Hematopoietic multipotent progenitor cell treated with erythropoietin and hydrocortisone succinate and interleukin-3 and kit ligand, for 15 days (in vitro differentiated cells): ENCODE results near the gene BPIFB3.

Experiments
- DNase-seq: peaks from one replicate; pipeline ENCODE4 v3.0.0-alpha.2; 2015; ENCODE audit warnings: low spot score

BPIFB3 gene

DNA sequence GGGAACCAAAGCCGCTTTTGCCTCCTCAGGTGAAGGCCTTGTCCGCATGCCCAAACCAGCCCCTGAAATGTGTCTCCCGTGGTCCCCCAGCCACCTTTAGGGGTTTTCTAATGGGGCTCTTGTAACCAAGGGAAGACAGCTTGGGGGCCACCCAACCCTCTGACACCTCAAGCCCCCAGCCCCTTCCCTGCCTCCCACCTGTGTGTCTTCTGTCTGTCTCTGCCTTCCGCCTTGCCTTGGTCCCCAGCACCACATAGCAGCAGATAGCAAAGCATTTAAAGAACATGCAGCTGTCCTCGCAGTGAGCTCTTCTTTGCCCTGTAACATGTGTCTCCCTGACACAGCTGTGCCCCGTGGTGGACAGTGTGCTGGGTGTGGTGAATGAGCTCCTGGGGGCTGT is 9.6 kb downstream of the BPIFB3 start:
- DNase-seq: no peak

DNA sequence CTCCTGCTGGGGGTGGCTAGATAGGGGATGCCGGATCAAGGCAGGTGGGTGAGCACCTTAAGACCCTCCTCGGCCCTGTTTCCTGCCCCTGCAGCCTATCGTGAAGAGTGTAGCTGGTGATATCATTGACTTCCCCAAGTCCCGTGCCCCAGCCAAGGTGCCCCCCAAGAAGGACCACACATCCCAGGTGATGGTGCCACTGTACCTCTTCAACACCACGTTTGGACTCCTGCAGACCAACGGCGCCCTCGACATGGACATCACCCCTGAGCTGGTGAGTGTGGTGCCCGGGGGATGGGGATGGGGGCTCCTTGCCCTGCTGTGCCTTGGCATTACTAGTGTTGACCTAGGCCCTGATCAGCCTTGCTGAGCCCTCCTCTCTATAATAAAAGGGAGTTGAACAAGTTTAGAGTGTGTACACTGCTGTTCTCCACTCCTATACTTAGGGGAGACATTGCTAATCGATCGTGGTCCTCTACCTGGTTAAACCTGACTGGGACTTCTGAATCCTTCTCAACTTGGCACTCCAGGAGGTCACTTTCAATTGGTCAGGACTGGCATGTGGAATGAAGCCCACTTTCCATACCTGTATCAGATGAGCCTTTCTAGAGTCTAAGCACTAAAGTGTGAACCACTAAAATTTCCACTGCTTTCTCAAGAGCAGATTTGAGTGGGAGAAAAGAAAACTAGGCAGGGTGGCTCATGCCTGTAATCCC is 11.0 kb downstream of the BPIFB3 start:
- no peak for DNase-seq

DNA sequence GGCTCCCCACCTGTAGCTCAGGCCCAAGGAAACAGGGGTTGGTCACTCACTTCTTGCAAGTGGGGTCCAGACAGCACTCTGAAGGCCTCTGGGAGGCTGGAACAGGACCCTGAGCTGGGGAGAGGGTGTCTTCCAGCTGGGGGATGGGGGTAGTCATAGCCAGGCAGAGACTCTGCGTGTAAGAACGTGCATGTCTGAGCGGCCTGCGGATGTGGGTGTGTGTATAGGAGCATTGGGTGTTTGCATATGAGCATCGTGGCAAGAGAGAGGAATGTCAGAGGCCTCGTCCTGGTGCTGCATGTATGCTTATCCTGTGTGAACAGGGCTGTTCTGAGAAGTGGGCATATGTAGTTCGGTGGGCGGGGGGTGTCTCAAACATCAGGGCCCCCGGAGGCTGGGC is 12.1 kb downstream of the BPIFB3 start:
- no peak for DNase-seq

DNA sequence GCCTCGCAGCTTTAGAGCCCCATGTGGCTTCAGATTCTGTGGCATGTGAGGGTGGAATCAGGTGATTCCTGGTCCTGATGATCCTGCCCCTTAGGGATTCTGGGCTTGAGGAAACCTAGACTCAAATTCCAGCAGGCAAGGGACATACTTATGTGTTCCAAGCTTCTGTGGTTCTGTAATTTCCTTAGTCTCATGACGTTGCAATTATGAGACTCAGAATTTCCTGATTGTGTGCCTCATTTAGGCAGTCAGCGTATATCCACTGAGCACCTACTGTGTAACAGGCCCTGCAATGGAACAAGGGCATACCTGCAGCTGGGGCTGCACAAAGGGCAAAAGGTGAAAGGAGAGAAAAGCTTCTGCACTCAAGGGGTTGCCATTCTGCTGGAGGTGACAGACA is 14.1 kb downstream of the BPIFB3 start:
- no peak for DNase-seq

DNA sequence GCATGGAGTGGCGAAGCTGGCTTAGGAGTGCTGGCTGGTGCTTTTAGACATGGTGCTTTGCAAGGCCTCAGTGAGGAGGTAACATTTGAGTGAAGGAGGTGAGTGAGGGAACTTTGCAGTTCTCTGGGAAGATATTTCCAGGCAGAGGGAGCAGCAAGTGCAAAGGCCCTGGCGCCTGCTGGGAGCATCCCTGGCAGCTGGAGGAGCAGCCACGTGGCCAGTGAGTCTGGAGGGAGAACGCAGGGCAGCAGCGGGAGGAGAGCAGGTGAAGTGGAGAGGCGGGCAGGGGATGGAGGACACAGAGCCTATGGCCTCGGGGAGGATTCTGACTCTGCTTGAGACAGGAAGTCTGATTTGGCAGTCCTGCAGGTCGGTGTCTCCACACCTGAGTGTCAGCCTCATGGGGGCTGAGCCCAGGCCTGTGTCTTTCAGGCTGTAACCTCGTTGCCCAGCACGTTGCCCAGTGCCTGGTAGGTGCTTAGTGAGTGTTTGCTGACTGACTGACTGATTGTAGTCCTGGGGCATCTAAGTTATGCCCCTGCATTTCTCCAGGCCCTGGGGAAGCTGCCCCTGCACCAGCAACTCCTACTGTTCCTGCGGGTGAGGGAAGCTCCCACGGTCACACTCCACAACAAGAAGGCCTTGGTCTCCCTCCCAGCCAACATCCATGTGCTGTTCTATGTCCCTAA is 14.7 kb downstream of the BPIFB3 start:
- DNase-seq: no peak

DNA sequence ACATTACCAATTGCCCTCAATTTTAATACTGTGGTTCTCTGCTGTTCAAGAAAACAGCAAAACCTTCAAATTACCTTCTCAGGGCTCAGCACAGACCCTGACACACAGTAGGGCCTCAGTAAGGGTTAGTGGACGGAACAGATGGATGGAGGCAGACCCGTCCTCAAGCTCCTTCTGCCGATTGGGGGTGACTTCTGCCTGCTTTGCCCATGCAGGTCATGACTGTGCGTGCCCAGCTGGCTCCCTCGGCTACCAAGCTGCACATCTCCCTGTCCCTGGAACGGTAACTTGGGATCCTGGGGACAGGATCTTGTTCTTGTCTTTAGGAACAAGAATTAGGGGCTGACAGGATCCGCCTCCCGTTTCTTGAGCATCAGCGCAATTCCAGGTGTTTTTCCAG is 16.0 kb downstream of the BPIFB3 start:
- DNase-seq: no peak

DNA sequence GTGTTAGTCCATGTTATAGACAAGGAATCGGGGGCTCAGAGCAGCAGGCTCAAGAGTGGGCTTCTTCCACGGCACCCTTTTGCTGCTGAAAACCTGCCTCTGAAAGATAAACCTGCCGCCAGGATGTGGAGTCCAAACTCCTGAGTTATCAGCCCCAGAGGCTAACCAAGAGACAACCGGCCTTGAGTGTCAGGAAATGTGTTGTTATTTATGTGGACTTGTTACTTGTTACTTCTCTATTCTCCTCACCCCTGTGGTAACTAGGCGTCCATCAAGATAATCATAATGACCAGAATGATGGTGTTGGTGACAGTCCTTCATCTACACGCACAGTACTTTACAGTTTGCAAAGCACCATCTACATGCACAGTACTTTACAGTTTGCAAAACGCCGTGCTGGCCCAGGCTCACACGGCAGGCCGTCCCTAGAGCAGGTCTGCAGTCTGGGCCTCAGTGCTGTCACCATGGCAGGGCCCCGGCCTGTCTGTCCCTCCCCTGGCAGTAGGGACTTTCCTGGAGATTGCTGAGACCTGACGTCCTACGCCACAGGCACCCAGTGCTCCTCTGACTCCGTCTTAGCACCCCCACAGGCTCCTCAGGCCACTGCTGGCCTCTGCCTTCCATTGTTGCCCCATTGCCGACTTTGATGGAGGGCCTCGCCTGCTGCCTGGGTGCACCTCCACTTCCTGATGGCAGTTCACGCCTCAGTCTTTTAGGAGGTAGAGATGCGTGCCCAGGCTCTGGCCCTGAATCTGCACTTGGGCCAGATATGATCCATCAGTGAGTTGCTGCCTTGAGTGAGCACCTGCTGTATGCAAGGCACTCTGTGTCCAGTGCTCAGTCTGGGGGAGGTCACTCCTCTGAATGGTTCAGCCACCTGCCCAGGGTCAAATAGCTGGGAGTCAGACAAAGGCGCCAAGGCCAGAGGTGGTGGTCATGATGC is 16.7 kb downstream of the BPIFB3 start:
- no peak for DNase-seq

DNA sequence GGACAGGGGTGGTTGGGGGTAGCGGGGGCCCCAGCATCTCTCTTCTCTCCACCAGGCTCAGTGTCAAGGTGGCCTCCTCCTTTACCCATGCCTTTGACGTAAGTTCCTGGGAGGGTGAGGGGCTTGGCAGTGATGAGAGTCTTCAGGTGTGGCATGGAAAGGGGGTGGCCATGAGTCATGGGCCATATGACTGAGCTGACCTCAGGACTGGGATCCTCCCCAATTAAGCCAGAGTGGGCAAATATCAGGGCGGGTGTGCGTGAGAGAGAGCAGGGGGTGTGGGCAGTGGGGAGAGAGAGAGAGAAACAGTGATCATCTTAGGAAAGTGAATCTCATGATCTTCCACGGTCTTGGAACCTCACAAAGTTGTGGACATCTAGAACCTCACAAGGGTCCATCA is 17.5 kb downstream of the BPIFB3 start:
- DNase-seq: no peak

DNA sequence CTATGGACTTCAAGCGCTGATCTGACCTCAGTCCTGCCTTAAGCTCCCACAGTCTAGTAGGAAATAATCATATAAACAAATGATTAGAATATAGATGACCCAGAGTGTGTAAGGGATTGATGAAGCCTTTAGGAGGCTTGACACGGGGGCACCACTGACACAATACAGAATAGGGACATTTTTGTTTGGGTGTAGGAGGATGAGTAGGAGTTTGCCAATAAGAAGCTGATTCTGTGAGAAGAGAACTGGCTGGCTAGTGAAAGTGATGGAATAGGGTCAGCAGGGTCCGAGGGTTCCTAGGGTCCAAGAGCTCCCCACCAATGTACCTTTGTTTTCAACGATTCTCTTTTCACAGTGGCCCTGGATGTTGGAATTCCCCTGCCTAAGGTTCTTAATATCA is 18.7 kb downstream of the BPIFB3 start:
- no peak for DNase-seq

DNA sequence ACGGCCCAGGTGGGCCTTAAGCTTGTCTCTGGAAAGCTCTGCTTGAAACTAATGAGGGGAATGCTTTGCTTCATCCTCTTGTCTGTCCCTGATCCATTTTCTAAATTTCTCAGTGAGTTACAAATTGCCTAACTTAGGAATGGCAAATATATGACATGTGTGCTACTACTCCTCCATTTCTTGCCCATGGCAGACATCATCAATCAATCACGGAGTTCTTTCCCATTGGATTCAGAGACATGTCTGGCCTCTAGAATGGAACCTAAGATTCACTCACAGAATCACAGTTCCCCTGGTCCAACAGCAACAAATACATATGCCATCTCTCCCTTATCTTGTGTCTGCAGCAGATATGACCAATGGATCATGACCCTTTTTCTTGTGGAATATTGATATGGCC is 19.1 kb downstream of the BPIFB3 start:
- DNase-seq: no peak

DNA sequence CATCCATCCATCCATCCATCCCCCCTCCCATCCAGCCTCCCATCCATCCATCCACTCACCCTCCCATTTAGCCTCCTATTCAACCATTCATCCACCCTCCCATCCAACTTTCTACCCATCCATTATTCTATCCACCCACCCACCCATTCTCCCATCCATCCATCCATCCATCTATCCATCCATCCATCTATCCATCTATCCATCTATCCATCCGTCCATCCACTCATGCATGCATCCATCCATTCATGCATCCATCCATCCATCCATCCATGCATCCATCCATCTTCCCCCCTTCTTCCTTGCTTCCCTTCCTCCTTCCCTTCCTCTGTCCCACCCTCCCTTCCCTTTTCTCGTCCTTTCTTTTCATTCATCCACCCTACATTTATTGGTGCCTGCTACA is 21.0 kb downstream of the BPIFB3 start:
- no peak for DNase-seq

DNA sequence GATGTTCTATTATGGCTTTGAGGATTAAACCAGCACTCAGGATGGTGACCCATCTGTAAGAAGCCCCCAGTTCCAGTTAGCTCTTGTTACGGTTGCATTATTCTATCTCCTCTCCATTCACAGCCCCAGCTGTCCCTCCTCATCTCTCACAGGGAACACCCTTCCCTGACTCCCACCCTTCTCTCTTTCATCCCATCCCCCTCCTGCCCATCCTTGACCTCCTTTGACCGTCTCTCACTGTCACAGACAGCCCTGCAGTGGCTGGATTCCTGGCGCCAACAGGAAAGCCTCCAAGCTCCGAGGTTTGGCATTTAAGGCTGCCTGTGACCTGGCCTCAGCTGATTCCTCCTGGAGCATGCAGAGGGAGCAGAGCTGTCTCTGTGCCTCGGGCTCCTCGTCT is 21.6 kb downstream of the BPIFB3 start:
- no peak for DNase-seq

DNA sequence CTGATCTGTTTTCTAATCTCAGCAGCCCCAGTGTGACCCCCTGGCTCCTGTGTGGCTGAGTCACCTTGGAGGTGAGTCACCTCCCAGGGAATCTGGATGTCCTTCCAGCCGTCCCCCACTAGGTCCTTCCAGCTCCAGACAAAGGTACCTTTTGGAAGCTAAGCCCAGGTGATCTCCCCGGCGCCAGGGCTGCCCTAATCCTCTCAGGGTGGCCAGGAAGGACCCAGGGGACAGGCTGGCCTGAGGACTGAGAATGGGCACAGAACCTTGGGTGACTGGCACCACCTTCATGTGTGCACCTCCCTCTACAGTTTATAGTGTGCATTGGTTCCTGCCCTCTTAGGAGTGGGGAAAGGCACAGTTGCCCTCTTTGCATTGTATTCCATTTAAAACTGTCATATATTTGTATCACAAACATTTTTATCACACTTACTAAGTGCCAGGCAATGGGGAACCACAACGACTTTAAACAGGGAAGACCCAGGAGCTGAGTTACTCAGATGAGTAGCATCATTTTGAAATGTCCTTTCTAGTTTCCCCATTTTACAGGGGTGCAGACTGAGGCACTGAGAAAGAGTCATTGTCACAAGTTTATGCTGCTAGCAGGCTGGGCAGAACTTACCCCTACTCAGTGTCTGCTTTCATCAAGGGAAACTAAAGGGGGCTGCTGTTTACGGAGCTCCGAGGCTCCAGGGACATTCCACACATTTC is 23.1 kb downstream of the BPIFB3 start:
- no peak for DNase-seq

DNA sequence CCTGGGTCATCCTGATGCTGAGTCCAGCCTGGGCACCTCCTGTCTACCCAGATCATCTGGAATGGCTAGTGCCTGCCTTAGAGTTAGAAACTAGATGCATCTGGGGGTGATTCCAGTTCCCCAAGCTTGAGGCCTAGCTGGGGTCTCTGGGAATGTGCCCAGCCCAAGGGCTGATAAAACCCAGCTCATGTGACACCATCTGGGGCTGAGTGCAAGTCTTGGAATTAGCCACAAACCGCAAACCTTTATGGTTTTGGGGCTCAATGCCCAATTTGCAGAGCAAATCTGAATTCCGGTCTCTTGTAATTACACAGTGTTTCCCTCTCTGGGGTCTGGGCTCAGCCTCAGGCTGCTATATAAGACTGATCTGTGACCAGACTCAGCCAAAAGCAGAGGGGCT is 25.6 kb downstream of the BPIFB3 start, which contains the start of gene BPIFB4:
Gene BPIFB4, plus strand, starts transcription at position 385 of the 400 bp plus-strand sequence. CDS start 1,884 bp downstream, outside the sequence.
- no peak for DNase-seq

DNA sequence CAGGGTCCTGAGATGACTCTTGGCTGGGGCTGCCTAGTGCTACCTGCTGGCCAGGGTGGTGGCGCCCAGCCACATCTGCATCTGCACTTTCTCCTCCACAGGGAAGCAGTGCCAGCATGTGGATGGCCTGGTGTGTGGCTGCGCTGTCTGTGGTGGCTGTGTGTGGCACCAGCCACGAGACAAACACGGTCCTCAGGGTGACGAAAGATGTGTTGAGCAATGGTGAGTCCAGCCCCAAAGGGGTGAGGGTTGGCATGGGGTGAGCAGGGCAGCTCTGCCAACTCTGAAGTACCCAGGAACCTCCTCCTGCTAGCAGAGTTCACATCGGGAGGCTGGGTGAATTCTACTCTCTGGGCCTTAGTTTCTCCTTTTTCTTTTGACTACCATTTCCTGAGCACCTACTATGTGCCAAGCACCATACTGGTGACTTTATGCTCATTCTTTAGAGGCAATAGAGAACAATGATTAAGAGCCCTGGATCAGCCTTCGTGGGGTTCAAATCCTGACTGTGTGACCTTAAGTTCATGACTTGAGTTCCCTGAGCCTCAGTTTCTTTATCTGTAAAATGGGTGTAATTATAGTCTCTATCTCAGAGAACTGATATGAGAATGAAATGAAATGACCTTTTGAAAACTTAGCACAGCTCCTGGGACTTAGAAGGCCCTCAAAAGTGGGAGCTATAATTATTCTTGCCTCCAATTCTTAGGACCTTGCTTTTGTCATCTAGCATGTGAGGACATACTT is 27.9 kb downstream of the BPIFB3 start:
- DNase-seq: no peak

DNA sequence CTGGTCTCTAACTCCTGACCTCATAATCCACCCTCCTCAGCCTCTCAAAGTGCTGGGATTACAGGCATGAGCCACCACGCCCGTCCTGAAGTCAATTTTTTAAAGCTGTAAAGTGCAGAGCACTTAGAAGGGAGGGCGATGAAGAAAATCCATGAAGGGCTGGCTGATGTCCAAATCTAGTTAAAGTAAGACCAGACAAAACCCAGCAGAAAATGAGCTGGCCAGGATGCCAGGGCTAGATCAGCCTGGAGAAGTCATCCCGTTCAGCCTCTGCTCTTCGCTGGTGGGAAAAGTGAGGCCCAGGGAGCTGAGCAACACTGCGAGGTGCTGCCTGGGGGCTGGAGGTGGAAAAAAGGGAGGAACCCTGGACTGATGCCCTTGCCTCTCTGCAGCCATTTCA is 28.8 kb downstream of the BPIFB3 start:
- no peak for DNase-seq

DNA sequence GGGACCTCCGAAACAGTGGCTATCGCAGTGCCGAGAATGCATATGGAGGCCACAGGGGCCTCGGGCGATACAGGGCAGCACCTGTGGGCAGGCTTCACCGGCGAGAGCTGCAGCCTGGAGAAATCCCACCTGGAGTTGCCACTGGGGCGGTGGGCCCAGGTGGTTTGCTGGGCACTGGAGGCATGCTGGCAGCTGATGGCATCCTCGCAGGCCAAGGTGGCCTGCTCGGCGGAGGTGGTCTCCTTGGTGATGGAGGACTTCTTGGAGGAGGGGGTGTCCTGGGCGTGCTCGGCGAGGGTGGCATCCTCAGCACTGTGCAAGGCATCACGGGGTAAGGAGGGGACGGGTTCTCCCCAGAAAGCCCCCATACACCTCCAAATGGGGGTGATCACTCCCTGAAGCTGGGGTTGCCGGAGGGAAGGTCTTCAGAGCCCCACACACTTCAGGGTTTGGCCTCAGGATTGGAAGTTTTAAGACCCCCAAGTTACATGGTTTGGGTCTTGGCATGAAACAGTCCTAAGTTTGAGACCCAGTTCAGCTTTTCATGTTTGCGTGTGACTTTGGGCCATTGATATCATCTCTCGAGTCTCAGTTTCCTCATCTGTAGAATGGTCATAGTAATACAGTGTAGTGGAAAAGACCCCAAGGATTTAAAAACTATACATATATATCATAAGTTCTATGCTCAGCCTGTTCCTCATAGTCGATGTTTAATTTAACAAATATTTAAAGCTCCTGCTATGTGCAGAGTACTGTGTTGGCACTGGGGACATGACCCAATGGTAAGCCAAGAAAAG is 30.0 kb downstream of the BPIFB3 start:
- DNase-seq: no peak

DNA sequence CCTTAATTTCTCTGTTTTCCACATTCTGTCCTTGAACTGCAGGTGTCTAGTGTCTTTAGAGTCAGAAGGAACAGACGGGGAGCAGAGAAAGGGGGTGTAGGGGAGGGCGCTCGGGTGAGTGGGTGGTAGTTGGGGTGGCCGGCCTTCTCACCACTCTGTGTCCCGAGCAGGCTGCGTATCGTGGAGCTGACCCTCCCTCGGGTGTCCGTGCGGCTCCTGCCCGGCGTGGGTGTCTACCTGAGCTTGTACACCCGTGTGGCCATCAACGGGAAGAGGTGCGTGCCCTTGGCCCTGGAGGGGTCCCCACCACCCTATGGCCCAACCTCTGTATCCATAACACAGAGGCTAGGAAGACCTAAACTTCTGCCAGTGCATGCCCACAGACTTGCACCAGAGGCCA is 31.0 kb downstream of the BPIFB3 start:
- no peak for DNase-seq

DNA sequence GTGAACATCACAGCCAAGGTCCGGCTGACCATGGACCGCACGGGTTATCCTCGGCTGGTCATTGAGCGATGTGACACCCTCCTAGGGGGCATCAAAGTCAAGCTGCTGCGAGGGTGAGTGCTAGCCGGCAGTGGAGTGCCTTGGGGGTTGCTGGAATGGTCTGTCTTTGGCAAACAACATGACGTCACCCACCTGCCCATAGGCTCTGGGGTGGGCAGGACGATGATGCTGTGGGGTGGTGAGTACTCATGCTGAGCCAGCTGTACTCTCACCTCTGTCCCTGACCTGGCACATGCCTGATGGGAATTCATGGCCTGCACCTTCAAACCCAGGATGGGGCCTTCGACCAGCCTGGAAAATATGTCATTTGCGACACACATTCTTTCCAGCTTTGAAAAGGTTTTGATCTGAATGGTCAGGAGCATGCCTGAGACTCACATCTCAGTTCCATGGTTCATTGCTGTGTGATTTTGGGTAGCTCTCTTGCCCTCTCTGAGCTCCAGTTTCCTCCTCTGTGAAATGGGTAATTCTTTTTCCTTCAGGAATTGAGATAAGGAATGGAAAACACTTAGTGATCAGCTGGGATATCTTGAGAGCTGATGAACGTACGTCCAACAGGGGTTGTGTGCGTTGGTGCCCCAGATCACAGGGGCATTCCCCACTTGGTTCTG is 32.5 kb downstream of the BPIFB3 start:
- no peak for DNase-seq

DNA sequence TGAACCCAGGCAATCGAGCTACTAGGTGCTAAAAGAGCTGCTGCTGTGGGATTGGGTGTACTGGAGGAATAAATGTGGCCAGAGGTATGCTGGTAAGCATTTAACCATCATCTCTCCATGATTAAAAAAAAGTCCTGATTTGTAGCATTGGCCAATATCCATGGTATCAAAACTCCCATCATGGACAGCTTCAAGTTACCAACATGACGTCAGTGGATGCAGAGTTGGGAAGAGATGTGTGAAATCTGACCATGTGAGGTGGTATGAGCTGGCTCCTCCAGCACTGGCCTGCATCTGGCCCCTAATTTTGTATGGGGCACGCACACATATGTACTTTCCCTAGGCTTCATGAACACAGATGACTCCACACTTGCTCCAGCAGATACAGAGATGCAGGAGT is 37.4 kb downstream of the BPIFB3 start:
- DNase-seq: no peak
